HEK293 (cell line): ENCODE results near the gene TTC32.

ENCODE experiments used
- MYNN ChIP-seq: fragments of 450-650 bp; formaldehyde crosslinking; IDR thresholded peaks from 2 replicates; pipeline ENCODE4 v1.5.1; 2016; ENCODE audit warnings: missing biosample characterization, missing genetic modification characterization, borderline replicate concordance
- YY1 ChIP-seq: fragments of 450-650 bp; formaldehyde crosslinking; IDR thresholded peaks from 2 replicates; pipeline ENCODE4 v1.5.1; 2018; ENCODE audit warnings: missing biosample characterization, missing genetic modification characterization
- ZNF10 ChIP-seq: fragments of 450-650 bp; formaldehyde crosslinking; IDR thresholded peaks from 2 replicates; pipeline ENCODE4 v1.5.1; 2017; ENCODE audit warnings: missing biosample characterization, missing genetic modification characterization
- ZNF19 ChIP-seq: fragments of 450-650 bp; formaldehyde crosslinking; IDR thresholded peaks from 2 replicates; pipeline ENCODE4; 2016; ENCODE audit warnings: missing biosample characterization, missing genetic modification characterization, low read depth
- ZNF521 ChIP-seq: fragments of 450-650 bp; formaldehyde crosslinking; IDR thresholded peaks from 2 replicates; pipeline ENCODE4 v1.5.1; 2017; ENCODE audit warnings: missing biosample characterization, mild to moderate bottlenecking, missing genetic modification characterization
- TF ChIP-seq, protein P1 (sequence below): fragments of 450-650 bp; formaldehyde crosslinking; IDR thresholded peaks from 2 replicates; pipeline ENCODE4 v1.5.1; 2016; ENCODE audit warnings: missing biosample characterization, missing genetic modification characterization
- TF ChIP-seq, protein P2 (sequence below): fragments of 450-650 bp; formaldehyde crosslinking; optimal IDR thresholded peaks from 2 replicates; pipeline ENCODE3; 2016; ENCODE audit warnings: missing biosample characterization, mild to moderate bottlenecking, missing genetic modification characterization

DNA sequence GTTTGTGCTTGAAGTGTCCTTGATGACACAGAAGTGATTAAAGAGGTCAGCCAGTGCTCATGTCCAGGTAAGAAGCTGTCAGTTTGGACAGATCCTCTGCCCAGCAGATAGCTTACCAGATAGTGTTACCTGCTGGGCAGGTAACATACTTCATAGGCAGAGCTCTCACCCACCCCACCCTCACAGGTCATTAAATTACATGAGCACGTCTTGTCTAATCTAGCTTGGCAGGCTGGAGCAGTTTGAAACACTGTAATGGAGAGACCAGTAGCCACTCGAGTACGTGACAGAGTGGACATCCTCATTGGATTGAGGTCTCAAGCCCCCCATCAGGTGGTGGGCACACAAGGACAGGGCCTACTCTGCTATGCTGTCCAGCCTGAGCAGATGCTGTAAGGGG, 27.1 kb downstream of the TTC32 start:
- TF ChIP-seq ZNF521 (tag by site-specific recombination) (no peak), ZNF10 (tag by site-specific recombination) (no peak), ZNF19 (tag by site-specific recombination) (no peak), YY1 (tag by site-specific recombination) (no peak), MYNN (tag by site-specific recombination) (no peak)
- TF ChIP-seq, protein P1, sequence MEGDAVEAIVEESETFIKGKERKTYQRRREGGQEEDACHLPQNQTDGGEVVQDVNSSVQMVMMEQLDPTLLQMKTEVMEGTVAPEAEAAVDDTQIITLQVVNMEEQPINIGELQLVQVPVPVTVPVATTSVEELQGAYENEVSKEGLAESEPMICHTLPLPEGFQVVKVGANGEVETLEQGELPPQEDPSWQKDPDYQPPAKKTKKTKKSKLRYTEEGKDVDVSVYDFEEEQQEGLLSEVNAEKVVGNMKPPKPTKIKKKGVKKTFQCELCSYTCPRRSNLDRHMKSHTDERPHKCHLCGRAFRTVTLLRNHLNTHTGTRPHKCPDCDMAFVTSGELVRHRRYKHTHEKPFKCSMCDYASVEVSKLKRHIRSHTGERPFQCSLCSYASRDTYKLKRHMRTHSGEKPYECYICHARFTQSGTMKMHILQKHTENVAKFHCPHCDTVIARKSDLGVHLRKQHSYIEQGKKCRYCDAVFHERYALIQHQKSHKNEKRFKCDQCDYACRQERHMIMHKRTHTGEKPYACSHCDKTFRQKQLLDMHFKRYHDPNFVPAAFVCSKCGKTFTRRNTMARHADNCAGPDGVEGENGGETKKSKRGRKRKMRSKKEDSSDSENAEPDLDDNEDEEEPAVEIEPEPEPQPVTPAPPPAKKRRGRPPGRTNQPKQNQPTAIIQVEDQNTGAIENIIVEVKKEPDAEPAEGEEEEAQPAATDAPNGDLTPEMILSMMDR (tag by site-specific recombination): no peak
- TF ChIP-seq, protein P2, sequence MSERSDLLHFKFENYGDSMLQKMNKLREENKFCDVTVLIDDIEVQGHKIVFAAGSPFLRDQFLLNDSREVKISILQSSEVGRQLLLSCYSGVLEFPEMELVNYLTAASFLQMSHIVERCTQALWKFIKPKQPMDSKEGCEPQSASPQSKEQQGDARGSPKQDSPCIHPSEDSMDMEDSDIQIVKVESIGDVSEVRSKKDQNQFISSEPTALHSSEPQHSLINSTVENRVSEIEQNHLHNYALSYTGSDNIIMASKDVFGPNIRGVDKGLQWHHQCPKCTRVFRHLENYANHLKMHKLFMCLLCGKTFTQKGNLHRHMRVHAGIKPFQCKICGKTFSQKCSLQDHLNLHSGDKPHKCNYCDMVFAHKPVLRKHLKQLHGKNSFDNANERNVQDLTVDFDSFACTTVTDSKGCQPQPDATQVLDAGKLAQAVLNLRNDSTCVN (tag by site-specific recombination): no peak
